ENCODE measurements around the gene CACNB2. TPM values are rescaled to one million over a fixed set of nuclear protein-coding genes. Genes with fewer than 3 reads are reported as not detected.

CACNB2 gene
- total and polyA plus RNA-seq, 2 donors (not counting 3 experiments of a cell fraction or from before 2014, with no cell fraction given): not detected

- no peaks in the 10 kb centered on the region for H3K36me3 ChIP-seq (ENCODE audit: control insufficient read depth in 2 of 2, extremely low read depth in 1 of 2, insufficient read depth in 2 of 2, low read length in 2 of 2)
- H4K20me1 ChIP-seq (replicated peaks; ENCODE audit: control insufficient read depth, extremely low read depth, insufficient read depth, low read length): no peaks in the 10 kb centered on the region
- no peaks in the 10 kb centered on the region for H3K9me3 ChIP-seq (replicated peaks; ENCODE audit: control insufficient read depth, insufficient read depth, low read length)
- ChIA-PET CTCF (no interaction called here), POLR2A (no interaction called here)
- TF ChIP-seq POLR2AphosphoS5 (IDR thresholded peaks at IDR 0.05; ENCODE audit: insufficient read depth, low read depth, low read length) (no peak), JUN (IDR thresholded peaks at IDR 0.05; ENCODE audit: borderline replicate concordance, insufficient read depth, insufficient read length, low read depth) (no peak), FOS (IDR thresholded peaks at IDR 0.05; ENCODE audit: borderline replicate concordance, insufficient read depth, low read length) (no peak), EZH2 (IDR thresholded peaks at IDR 0.05; ENCODE audit: borderline replicate concordance, low read depth, low read length, severe bottlenecking) (no peak), CTCF (IDR thresholded peaks at IDR 0.05; ENCODE audit: extremely low read depth in 1 of 2, insufficient read depth in 1 of 2, low read depth in 1 of 2, low read length in 2 of 2) (no peak), MYC (IDR thresholded peaks at IDR 0.05; ENCODE audit: low read depth, low read length) (no peak), POLR2A (IDR thresholded peaks at IDR 0.05; ENCODE audit: low read depth, low read length) (no peak), MAX (IDR thresholded peaks at IDR 0.05; ENCODE audit: insufficient read depth, insufficient read length) (no peak), GATA2 (IDR thresholded peaks at IDR 0.05; ENCODE audit: insufficient read depth, insufficient read length, low read depth, low read length) (no peak)
- H3K9ac ChIP-seq (replicated peaks; ENCODE audit: extremely low read depth, insufficient read depth, low read length): no peak overlapping the region
- H3K4me2 ChIP-seq (ENCODE audit: insufficient read depth, low read length): no peak overlapping the region
- dilution Hi-C loops (cut with MboI; ENCODE audit: extremely low pct_ligation_motif_present, low sequenced_read_pairs) (no loop called here), intact Hi-C loops (cut with micrococcal nuclease) (no loop called here)
- no peaks in the 10 kb centered on the region for H3K9me1 ChIP-seq (replicated peaks; ENCODE audit: control insufficient read depth, extremely low read depth, insufficient read depth, low read length)
- no peaks in the 10 kb centered on the region for H3K79me2 ChIP-seq (ENCODE audit: control insufficient read depth, insufficient read depth, low read length)
- no peak overlapping the region for H2AFZ ChIP-seq (ENCODE audit: low read depth, low read length)
- no peaks in the 10 kb centered on the region for H3K4me1 ChIP-seq (ENCODE audit: control insufficient read depth, extremely low read depth, insufficient read depth, low read length)
- no peak overlapping the region for H3K4me3 ChIP-seq (replicated peaks in 1 of 3; ENCODE audit: insufficient read depth in 1 of 3, low read depth in 1 of 3, low read length in 3 of 3)
- BruUV-seq (replicated peaks): no TSS peak
- no peak overlapping the region for H3K27ac ChIP-seq (ENCODE audit: insufficient read depth, low read depth, low read length)
- DNase-seq (ENCODE audit: low read depth, low spot score) (no peak), FAIRE-seq (no peak)
- H3K27me3 ChIP-seq (ENCODE audit: control insufficient read depth in 2 of 2, insufficient read depth in 2 of 2, low read length in 2 of 2): no peaks in the 10 kb centered on the region
Observed at GRCh38 chr10:18539335-18539734, 399.1 kb downstream of the CACNB2 start.

Measured in endothelial cell of umbilical vein (primary cell).